ENCODE data around the gene AGMAT. TPM values are rescaled to one million over a fixed set of nuclear protein-coding genes. Genes with fewer than 3 reads are reported as not detected.
A peak's percentile ranks its signal among the peaks of the same experiment; 100 is the strongest.

AGMAT gene
- total RNA-seq, 6 donors from 2014 or later, result 0.13 to 0.29 TPM; not detected in 4

DNA sequence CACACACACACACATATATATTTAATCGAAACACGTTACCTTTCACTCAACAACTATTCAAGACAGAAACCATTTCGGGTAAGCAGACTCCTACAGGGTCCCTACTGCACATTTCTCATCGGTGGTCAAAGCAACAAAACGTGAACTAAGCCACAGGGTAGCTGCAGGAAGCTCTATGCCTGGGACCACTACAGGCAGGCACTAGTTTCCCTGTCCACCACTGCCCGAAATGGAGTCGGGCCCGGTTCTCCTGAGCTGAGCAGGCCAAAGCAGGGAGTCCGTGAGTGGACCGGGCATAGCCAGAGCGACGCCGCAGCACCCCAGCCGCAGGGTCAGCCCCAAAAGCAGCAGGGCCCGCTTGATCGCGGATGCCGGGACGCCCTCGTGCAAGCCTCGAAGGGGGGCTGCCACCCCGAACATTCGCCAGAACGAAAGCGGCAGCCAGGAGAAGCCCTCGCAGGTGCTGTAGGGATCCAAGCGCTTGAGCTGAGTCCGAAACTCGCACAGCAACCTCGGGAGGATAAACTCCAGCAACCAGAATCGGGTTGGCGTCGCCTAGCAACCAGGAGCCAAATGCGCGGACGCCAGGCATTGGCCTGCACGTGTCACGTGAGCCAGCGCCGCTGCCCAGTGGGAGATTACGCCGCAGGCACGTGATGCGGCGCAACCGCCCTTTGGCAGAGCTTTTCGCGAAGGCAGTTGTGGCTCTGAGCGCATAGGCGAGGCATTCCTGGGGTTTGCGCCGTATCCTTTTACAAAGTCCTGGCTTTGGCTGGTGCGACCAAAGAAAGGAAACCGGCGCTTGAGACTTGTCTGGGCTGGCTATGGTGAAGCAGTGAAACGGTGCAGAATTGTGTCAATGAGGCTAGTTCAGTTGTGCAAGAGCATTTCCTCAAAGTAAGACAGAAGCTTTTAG lies 18.5 kb upstream of the AGMAT start:
- Histone ChIP-seq H3K36me3 (no peaks in the 10 kb centered on the region), H3K9me3 (no peaks in the 10 kb centered on the region), H3K27ac (peak overlapping the region; percentile 71 to 86 (median 82)), H3K27me3 (no peaks in the 10 kb centered on the region), H3K4me1 (peaks cover 5 to 16% (median 10%) of the 10 kb centered on the region in 4 donors), H3K4me3 (peak overlapping the region; percentile 56 to 98 (median 67))
- peak; percentile 98 for DNase-seq
- 1 to 6% methylated on average over 24 to 37 of the region's 56 CpGs for WGBS, 2 donors
- ATAC-seq (ENCODE audit: low FRiP score in 2 of 2), result peak; percentile 97 to 99
- TF ChIP-seq POLR2AphosphoS5 (IDR thresholded peaks at IDR 0.05) (peak; percentile 74 to 82), EP300 (IDR thresholded peaks at IDR 0.05) (peak in 1 of 4 donors; percentile 3), POLR2A (IDR thresholded peaks at IDR 0.05) (peak in 3 of 4 donors; percentile 37 to 80 (median 73))
- TF ChIP-seq, protein P1, sequence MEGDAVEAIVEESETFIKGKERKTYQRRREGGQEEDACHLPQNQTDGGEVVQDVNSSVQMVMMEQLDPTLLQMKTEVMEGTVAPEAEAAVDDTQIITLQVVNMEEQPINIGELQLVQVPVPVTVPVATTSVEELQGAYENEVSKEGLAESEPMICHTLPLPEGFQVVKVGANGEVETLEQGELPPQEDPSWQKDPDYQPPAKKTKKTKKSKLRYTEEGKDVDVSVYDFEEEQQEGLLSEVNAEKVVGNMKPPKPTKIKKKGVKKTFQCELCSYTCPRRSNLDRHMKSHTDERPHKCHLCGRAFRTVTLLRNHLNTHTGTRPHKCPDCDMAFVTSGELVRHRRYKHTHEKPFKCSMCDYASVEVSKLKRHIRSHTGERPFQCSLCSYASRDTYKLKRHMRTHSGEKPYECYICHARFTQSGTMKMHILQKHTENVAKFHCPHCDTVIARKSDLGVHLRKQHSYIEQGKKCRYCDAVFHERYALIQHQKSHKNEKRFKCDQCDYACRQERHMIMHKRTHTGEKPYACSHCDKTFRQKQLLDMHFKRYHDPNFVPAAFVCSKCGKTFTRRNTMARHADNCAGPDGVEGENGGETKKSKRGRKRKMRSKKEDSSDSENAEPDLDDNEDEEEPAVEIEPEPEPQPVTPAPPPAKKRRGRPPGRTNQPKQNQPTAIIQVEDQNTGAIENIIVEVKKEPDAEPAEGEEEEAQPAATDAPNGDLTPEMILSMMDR (IDR thresholded peaks at IDR 0.05), result peak in 1 of 6 experiments; percentile 10

DNA sequence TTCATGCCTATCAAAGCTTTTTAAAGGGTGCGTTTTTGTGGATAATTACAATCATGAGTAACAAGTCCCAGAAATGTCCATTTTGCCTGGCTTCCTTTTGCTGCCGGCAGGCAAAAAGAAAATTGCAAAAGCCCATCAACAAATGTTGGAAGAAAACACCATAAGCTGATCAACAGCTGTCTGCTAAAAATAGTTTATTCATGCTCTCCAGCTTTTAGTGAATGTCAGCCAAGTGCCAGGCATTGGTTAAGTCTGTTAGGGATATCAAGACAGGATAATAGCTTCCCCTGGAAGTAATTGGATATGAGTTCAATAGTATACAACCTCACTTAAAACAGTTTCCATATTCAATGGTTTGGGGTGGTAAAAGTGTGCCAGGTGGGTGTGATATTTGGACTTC lies 13.6 kb upstream of the AGMAT start:
- Histone ChIP-seq H3K9me3 (no peaks in the 10 kb centered on the region), H3K27me3 (no peaks in the 10 kb centered on the region), H3K4me1 (peaks cover 0 to 10% (median 8%) of the 10 kb centered on the region in 4 donors), H3K4me3 (no peak overlapping the region), H3K36me3 (no peaks in the 10 kb centered on the region), H3K27ac (no peak overlapping the region)
- 49 to 71% methylated on average over 2 of the region's 2 CpGs for WGBS, 2 donors
- ATAC-seq (ENCODE audit: low FRiP score in 2 of 2) (no peak), DNase-seq (no peak)
- TF ChIP-seq, protein P1 (IDR thresholded peaks at IDR 0.05), result no peak
- TF ChIP-seq EP300 (IDR thresholded peaks at IDR 0.05) (no peak), POLR2A (IDR thresholded peaks at IDR 0.05) (no peak), POLR2AphosphoS5 (IDR thresholded peaks at IDR 0.05) (no peak)

DNA sequence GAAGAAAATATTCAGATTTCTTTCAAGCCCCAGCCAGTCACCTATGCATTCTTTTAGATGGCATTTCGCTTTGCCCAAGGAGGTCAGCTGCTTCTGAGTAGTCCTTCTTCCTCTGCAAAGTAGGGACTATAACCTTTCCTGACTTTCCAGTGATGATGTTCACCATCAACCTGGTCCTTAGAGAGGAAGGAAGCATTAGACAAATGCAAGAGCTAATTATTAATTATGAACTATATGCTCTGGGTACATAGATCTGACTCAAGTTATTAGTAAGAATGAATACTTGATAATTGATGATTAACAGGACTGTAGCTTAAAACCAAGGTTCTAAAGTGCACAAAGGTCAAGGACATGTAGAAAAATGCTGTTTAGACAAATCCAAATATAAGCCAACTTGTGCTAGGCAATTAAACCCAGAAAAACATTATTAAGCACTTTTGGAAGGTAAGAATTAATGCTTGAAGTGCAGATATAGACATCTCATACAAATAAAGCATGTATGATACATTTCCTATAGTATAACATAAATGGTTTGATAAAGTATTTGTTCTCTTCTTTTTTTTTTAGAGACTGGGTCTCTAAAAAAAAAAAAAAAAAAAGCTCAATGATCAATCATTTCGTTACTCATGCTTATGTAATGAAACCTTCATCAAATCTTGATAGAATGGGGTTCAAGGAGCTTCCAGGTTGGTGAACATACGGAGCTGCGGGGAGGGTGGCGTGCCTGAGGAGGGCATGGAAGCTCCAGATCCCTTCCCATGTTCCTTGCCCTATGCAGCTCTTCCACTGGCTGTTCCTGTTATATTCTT lies 11.2 kb upstream of the AGMAT start:
- Histone ChIP-seq H3K27ac (no peak overlapping the region), H3K4me1 (no peaks in the 10 kb centered on the region), H3K27me3 (no peaks in the 10 kb centered on the region), H3K36me3 (no peaks in the 10 kb centered on the region), H3K9me3 (no peaks in the 10 kb centered on the region), H3K4me3 (no peak overlapping the region)
- ATAC-seq (ENCODE audit: low FRiP score in 2 of 2) (no peak), DNase-seq (no peak)
- 84 to 90% methylated on average over 5 of the region's 5 CpGs for WGBS, 2 donors
- TF ChIP-seq EP300 (IDR thresholded peaks at IDR 0.05) (no peak), POLR2AphosphoS5 (IDR thresholded peaks at IDR 0.05) (no peak), POLR2A (IDR thresholded peaks at IDR 0.05) (no peak)
- TF ChIP-seq, protein P1 (IDR thresholded peaks at IDR 0.05), result no peak

DNA sequence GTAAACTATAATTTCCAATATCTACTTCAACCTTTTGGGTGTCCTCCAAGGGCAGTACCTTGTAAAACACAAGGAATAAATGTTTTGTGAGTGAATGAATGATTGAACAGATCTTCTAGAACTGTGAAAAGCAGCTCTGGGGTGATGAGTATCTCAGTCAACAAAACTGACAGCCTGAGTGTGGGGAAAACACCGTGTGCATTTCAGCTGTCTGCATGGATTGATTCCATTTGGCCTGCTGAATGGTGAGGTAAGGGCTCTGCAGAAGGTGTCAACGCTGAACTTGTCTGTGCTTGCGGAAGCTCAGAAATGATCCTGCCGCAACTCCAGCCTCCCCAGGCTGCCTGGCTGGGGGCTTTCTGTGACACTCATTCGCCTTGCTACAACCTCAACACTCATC lies 7.4 kb upstream of the AGMAT start:
- DNase-seq (no peak), ATAC-seq (ENCODE audit: low FRiP score in 2 of 2) (no peak)
- no peak overlapping the region for H3K4me3 ChIP-seq
- H3K36me3 ChIP-seq, result no peaks in the 10 kb centered on the region
- no peak for TF ChIP-seq POLR2AphosphoS5 (IDR thresholded peaks at IDR 0.05)
- TF ChIP-seq EP300 (IDR thresholded peaks at IDR 0.05), result no peak
- TF ChIP-seq, protein P1 (IDR thresholded peaks at IDR 0.05), result no peak
- no peak for TF ChIP-seq POLR2A (IDR thresholded peaks at IDR 0.05)
- no peak overlapping the region for H3K27ac ChIP-seq
- 73 to 78% methylated on average over 5 of the region's 5 CpGs for WGBS, 2 donors
- H3K9me3 ChIP-seq, result no peaks in the 10 kb centered on the region
- H3K4me1 ChIP-seq, result no peaks in the 10 kb centered on the region
- H3K27me3 ChIP-seq, result no peaks in the 10 kb centered on the region

Data from upper lobe of left lung (tissue), 6 donors.